Endothelial cell of umbilical vein (primary cell): ENCODE data around the gene RIT2. TPM values are rescaled to one million over a fixed set of nuclear protein-coding genes. Genes with fewer than 3 reads are reported as not detected.

Experiments used
- BruUV-seq: library from RNA; stranded (reverse); fragments of 400-500 nt; replicated peaks from 2 replicates; lab custom pipeline; 2021; lab: Mats Ljungman, UMichigan
- CTCF ChIA-PET: fragments of 300-600, 350-600 bp; sonication (Branson Sonifier 250); formaldehyde crosslinking; loops from one replicate; lab custom pipeline; 2021; ENCODE audit warnings: antibody characterized with exemption, inconsistent platforms; lab: Charles Lee
- POLR2A ChIA-PET: fragments of 300-600, 350-600 bp; sonication (Branson Sonifier 250); formaldehyde crosslinking; loops from one replicate; lab custom pipeline; 2021; ENCODE audit warnings: antibody characterized with exemption, inconsistent platforms; lab: Charles Lee
- DNase-seq: peaks from one replicate; pipeline ENCODE4 v3.0.0-alpha.2; 2011; ENCODE audit warnings: low read depth, low spot score
- FAIRE-seq: peaks from 2 replicates; lab custom pipeline; 2011; peaks lifted over from hg19 to GRCh38; lab: Jason Lieb, UNC
- H2AFZ ChIP-seq: 2 replicates; pipeline ENCODE4 v1.6.0; 2012; ENCODE audit warnings: low read depth, low read length, control low read depth, inconsistent platforms
- H3K27ac ChIP-seq: 2 replicates; pipeline ENCODE4 v1.5.1; 2011; ENCODE audit warnings: low read depth, mild to moderate bottlenecking, control low read depth, low read length, moderate library complexity; ENCODE audit not compliant: insufficient read depth
- H3K27me3 ChIP-seq, 2 experiments: 2 replicates each; pipeline versions ENCODE4 v1.6.0 to v1.6.1; 2011; ENCODE audit warnings: low read length in 2 of 2, mixed read lengths in 1 of 2; ENCODE audit not compliant: control insufficient read depth in 2 of 2, insufficient read depth in 2 of 2
- H3K36me3 ChIP-seq, 2 experiments: 2 replicates in 1 of 2; 3 replicates in 1 of 2; pipeline ENCODE4 v1.5.1; 2011; ENCODE audit warnings: low read length in 2 of 2, mild to moderate bottlenecking in 1 of 2, moderate library complexity in 1 of 2; ENCODE audit not compliant: control insufficient read depth in 2 of 2, insufficient read depth in 2 of 2; ENCODE audit errors: extremely low read depth in 1 of 2
- H3K4me1 ChIP-seq: 3 replicates; pipeline ENCODE4 v1.5.1; 2011; ENCODE audit warnings: mild to moderate bottlenecking, low read length; ENCODE audit not compliant: control insufficient read depth, insufficient read depth; ENCODE audit errors: extremely low read depth
- H3K4me2 ChIP-seq: 2 replicates; pipeline ENCODE4 v1.6.1; 2011; ENCODE audit warnings: low read length, control low read depth, mixed read lengths; ENCODE audit not compliant: insufficient read depth
- H3K4me3 ChIP-seq, 3 experiments: fragments of 200-600 bp in 1 of 3; sonication (generic), shearing (Covaris generic) in 1 of 3; replicated peaks in 1 of 3; 2 replicates each; pipeline ENCODE4 v1.5.1; 2011 to 2016; ENCODE audit warnings: control low read depth in 3 of 3, low read length in 3 of 3, mild to moderate bottlenecking in 2 of 3, inconsistent platforms in 1 of 3, low read depth in 1 of 3, moderate library complexity in 1 of 3; ENCODE audit not compliant: insufficient read depth in 1 of 3
- H3K79me2 ChIP-seq: 2 replicates; pipeline ENCODE4 v1.6.0; 2012; ENCODE audit warnings: low read length, inconsistent platforms; ENCODE audit not compliant: control insufficient read depth, insufficient read depth
- H3K9ac ChIP-seq: replicated peaks from 2 replicates; pipeline ENCODE3; 2011; ENCODE audit warnings: low read length, control low read depth; ENCODE audit not compliant: insufficient read depth; ENCODE audit errors: extremely low read depth
- H3K9me1 ChIP-seq: replicated peaks from 3 replicates; pipeline ENCODE4 v1.6.0; 2011; ENCODE audit warnings: mild to moderate bottlenecking, low read length; ENCODE audit not compliant: control insufficient read depth, insufficient read depth; ENCODE audit errors: extremely low read depth
- H3K9me3 ChIP-seq: replicated peaks from 2 replicates; pipeline ENCODE4 v1.5.1; 2012; ENCODE audit warnings: low read length, inconsistent platforms; ENCODE audit not compliant: control insufficient read depth, insufficient read depth
- H4K20me1 ChIP-seq: replicated peaks from 2 replicates; pipeline ENCODE3; 2011; ENCODE audit warnings: mild to moderate bottlenecking, low read length; ENCODE audit not compliant: control insufficient read depth, insufficient read depth; ENCODE audit errors: extremely low read depth
- CTCF ChIP-seq, 2 donors: IDR thresholded peaks; 1 replicate in 1 of 2; 2 replicates in 1 of 2; pipeline ENCODE4 v1.5.1; 2011; ENCODE audit warnings: low read length in 2 of 2, mild to moderate bottlenecking in 2 of 2, moderate library complexity in 2 of 2, control low read depth in 1 of 2, inconsistent platforms in 1 of 2, low read depth in 1 of 2; ENCODE audit not compliant: insufficient read depth in 1 of 2; ENCODE audit errors: extremely low read depth in 1 of 2
- EZH2 ChIP-seq: IDR thresholded peaks from 2 replicates; pipeline ENCODE4 v1.6.1; 2012; ENCODE audit warnings: borderline replicate concordance, low read depth, mild to moderate bottlenecking, moderate library complexity, low read length, inconsistent platforms; ENCODE audit not compliant: severe bottlenecking
- FOS ChIP-seq: IDR thresholded peaks from 2 replicates; pipeline ENCODE4 v1.6.1; 2011; ENCODE audit warnings: mild to moderate bottlenecking, low read length, moderate library complexity, borderline replicate concordance; ENCODE audit not compliant: insufficient read depth
- GATA2 ChIP-seq: IDR thresholded peaks from 2 replicates; pipeline ENCODE4 v1.7.0; 2011; ENCODE audit warnings: low read depth, mild to moderate bottlenecking, moderate library complexity, mixed read lengths, low read length; ENCODE audit not compliant: insufficient read length, insufficient read depth
- JUN ChIP-seq: IDR thresholded peaks from 2 replicates; pipeline ENCODE4 v1.6.1; 2011; ENCODE audit warnings: borderline replicate concordance, low read depth; ENCODE audit not compliant: insufficient read length, insufficient read depth
- MAX ChIP-seq: IDR thresholded peaks from 2 replicates; pipeline ENCODE4 v1.6.1; 2011; ENCODE audit not compliant: insufficient read depth, insufficient read length
- MYC ChIP-seq: IDR thresholded peaks from one replicate; pipeline ENCODE4 v1.6.1; 2011; ENCODE audit warnings: mild to moderate bottlenecking, low read depth, low read length
- POLR2A ChIP-seq: IDR thresholded peaks from 2 replicates; pipeline ENCODE4 v1.6.1; 2012; ENCODE audit warnings: low read depth, mild to moderate bottlenecking, control low read depth, low read length
- POLR2AphosphoS5 ChIP-seq: IDR thresholded peaks from 2 replicates; pipeline ENCODE4 v1.6.1; 2012; ENCODE audit warnings: low read depth, mild to moderate bottlenecking, control low read depth, low read length, moderate library complexity; ENCODE audit not compliant: insufficient read depth
- dilution Hi-C: fragments of 300-500 bp; cut with MboI; formaldehyde crosslinking; loops from one replicate; pipeline ENCODE4 v1.15.0; 2019; ENCODE audit warnings: low sequenced_read_pairs; ENCODE audit not compliant: extremely low pct_ligation_motif_present
- intact Hi-C: fragments of 100-400 bp; cut with micrococcal nuclease; formaldehyde crosslinking; loops from one replicate; pipeline ENCODE4 v1.10.0; 2022
- polyA plus RNA-seq, 4 experiments: library from polyadenylated mRNA; depleted of rRNA in 3 of 4; stranded (reverse) in 3 of 4; unstranded in 1 of 4; fragments of >200 nt; gene quantifications; 2 replicates each; pipeline versions ENCODE4 v1.2.1 to v1.2.3, GENCODE V29; 2011 to 2012; ENCODE audit warnings: missing spikeins in 1 of 4
- total RNA-seq: library from RNA; stranded (reverse); gene quantifications from 2 replicates; pipeline ENCODE4 v1.2.3, GENCODE V29; 2021

Gene RIT2
- total and polyA plus RNA-seq, 2 donors (not counting 3 experiments of a cell fraction or from before 2014, with no cell fraction given) = not detected

DNA sequence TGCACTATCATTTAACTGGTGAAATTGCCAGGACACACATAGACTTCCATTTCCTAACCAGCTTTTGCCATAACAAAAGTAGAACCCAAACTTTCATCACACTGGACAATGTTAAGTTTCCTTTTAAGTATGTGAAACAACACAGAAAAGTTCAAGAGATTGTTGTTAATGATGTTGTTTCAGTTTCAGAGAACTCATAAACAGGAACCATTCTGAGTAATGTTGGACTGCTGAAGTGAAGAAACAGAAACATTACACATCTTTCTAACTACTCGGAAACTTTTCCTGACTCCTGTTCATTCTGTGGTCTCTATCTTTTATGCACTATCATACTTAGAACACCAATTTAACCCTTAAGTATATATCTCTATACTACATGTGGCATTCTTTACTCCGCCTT is 179.2 kb downstream of the RIT2 start:
- no TSS peak for BruUV-seq
- Histone ChIP-seq H3K36me3 (no peaks in the 10 kb centered on the region), H3K9me1 (no peaks in the 10 kb centered on the region), H3K4me1 (peaks cover 18% of the 10 kb centered on the region), H3K9me3 (no peaks in the 10 kb centered on the region), H3K4me2 (no peak overlapping the region), H2AFZ (peak overlapping the region; percentile 14), H3K4me3 (no peak overlapping the region), H4K20me1 (no peaks in the 10 kb centered on the region), H3K27me3 (no peaks in the 10 kb centered on the region), H3K27ac (no peak overlapping the region), H3K79me2 (no peaks in the 10 kb centered on the region), H3K9ac (no peak overlapping the region)
- no peak for TF ChIP-seq POLR2A
- no peak for TF ChIP-seq MYC
- TF ChIP-seq CTCF (IDR thresholded peaks at IDR 0.05; ENCODE audit: extremely low read depth in 1 of 2, insufficient read depth in 1 of 2, low read depth in 1 of 2, low read length in 2 of 2) = no peak
- TF ChIP-seq EZH2 = no peak
- TF ChIP-seq MAX = no peak
- no peak for TF ChIP-seq FOS
- no peak for TF ChIP-seq POLR2AphosphoS5
- no peak for TF ChIP-seq GATA2
- TF ChIP-seq JUN = no peak
- dilution Hi-C loops = no loop called here
- FAIRE-seq = no peak
- POLR2A ChIA-PET = no interaction called here
- DNase-seq = peak; percentile 8
- intact Hi-C loops = no loop called here
- CTCF ChIA-PET = no interaction called here
